H9 (cell line): ENCODE results near the gene XYLB. TPM values are rescaled to one million over a fixed set of nuclear protein-coding genes. Genes with fewer than 3 reads are reported as not detected.

Source experiments
- DNase-seq: peaks from one replicate; pipeline ENCODE4 v3.0.0-alpha.2; 2017
- H2AFZ ChIP-seq: one replicate; pipeline ENCODE4 v1.6.1; 2013; ENCODE audit warnings: mild to moderate bottlenecking, low read length, control low read depth, moderate library complexity
- H2AK5ac ChIP-seq: 2 replicates; pipeline ENCODE4 v1.6.1; 2013; ENCODE audit warnings: low read length, control low read depth, mixed read lengths; ENCODE audit not compliant: insufficient read length
- H2BK120ac ChIP-seq: one replicate; pipeline ENCODE4 v1.6.1; 2013; ENCODE audit warnings: low read depth, mild to moderate bottlenecking, low read length, control low read depth, inconsistent platforms; ENCODE audit not compliant: poor library complexity, severe bottlenecking
- H2BK12ac ChIP-seq: 2 replicates; pipeline ENCODE4 v1.6.1; 2013; ENCODE audit warnings: low read length, control low read depth, mixed read lengths, low read depth; ENCODE audit not compliant: insufficient read length
- H2BK15ac ChIP-seq: 2 replicates; pipeline ENCODE4 v1.6.1; 2013; ENCODE audit warnings: low read depth, low read length, control low read depth
- H2BK20ac ChIP-seq: one replicate; pipeline ENCODE4 v1.6.1; 2013; ENCODE audit warnings: low read depth, mild to moderate bottlenecking, low read length, control low read depth, inconsistent platforms; ENCODE audit not compliant: poor library complexity, severe bottlenecking
- H2BK5ac ChIP-seq: 2 replicates; pipeline ENCODE4 v1.6.1; 2013; ENCODE audit warnings: low read length, control low read depth, mixed read lengths; ENCODE audit not compliant: insufficient read length
- H3K14ac ChIP-seq: 2 replicates; pipeline ENCODE4 v1.6.1; 2013; ENCODE audit warnings: low read length, control low read depth; ENCODE audit not compliant: insufficient read depth
- H3K18ac ChIP-seq: 2 replicates; pipeline ENCODE4 v1.6.1; 2013; ENCODE audit warnings: low read depth, mild to moderate bottlenecking, mixed read lengths, low read length, control low read depth; ENCODE audit not compliant: insufficient read length
- H3K23ac ChIP-seq: 2 replicates; pipeline ENCODE4 v1.6.1; 2013; ENCODE audit warnings: low read length, control low read depth, mixed read lengths, low read depth; ENCODE audit not compliant: insufficient read length
- H3K23me2 ChIP-seq: 2 replicates; pipeline ENCODE4 v1.6.1; 2013; ENCODE audit warnings: low read depth, mild to moderate bottlenecking, mixed read lengths, low read length, control low read depth; ENCODE audit not compliant: insufficient read length, poor library complexity, severe bottlenecking
- H3K27ac ChIP-seq: 2 replicates; pipeline ENCODE4 v1.5.1; 2013; ENCODE audit warnings: low read length, control low read depth, mixed read lengths, low read depth; ENCODE audit not compliant: insufficient read length
- H3K27me3 ChIP-seq: 2 replicates; pipeline ENCODE4 v1.6.1; 2013; ENCODE audit warnings: low read length, control low read depth, inconsistent platforms; ENCODE audit not compliant: insufficient read depth
- H3K4ac ChIP-seq: 2 replicates; pipeline ENCODE4 v1.6.1; 2013; ENCODE audit warnings: low read depth, mild to moderate bottlenecking, control low read depth, inconsistent platforms, low read length, moderate library complexity
- H3K4me1 ChIP-seq: 2 replicates; pipeline ENCODE4 v1.6.1; 2013; ENCODE audit warnings: low read length, control low read depth, inconsistent platforms; ENCODE audit not compliant: insufficient read depth
- H3K4me2 ChIP-seq: 2 replicates; pipeline ENCODE4 v1.6.1; 2013; ENCODE audit warnings: low read length, control low read depth, mixed read lengths; ENCODE audit not compliant: insufficient read length, insufficient read depth
- H3K56ac ChIP-seq: 2 replicates; pipeline ENCODE4 v1.6.1; 2013; ENCODE audit warnings: low read depth, mild to moderate bottlenecking, mixed read lengths, low read length, control low read depth; ENCODE audit not compliant: insufficient read length
- H3K79me1 ChIP-seq: 2 replicates; pipeline ENCODE4 v1.6.1; 2013; ENCODE audit warnings: low read depth, mild to moderate bottlenecking, moderate library complexity, low read length, control low read depth, inconsistent platforms; ENCODE audit not compliant: insufficient read depth, poor library complexity, severe bottlenecking
- H3K79me2 ChIP-seq: 2 replicates; pipeline ENCODE4 v1.6.1; 2013; ENCODE audit warnings: low read length, control low read depth, inconsistent platforms; ENCODE audit not compliant: insufficient read depth
- H3K9ac ChIP-seq: 2 replicates; pipeline ENCODE4 v1.6.1; 2013; ENCODE audit warnings: low read length, control low read depth, mixed read lengths; ENCODE audit not compliant: insufficient read length; ENCODE audit errors: extremely low read depth
- H3K9me3 ChIP-seq: one replicate; pipeline ENCODE4 v1.6.1; 2013; ENCODE audit warnings: low read depth, low read length, inconsistent platforms; ENCODE audit not compliant: control insufficient read depth
- H3T11ph ChIP-seq: one replicate; pipeline ENCODE4 v1.6.1; 2013; ENCODE audit warnings: mild to moderate bottlenecking, low read length, control low read depth, inconsistent platforms
- H4K20me1 ChIP-seq: one replicate; pipeline ENCODE4 v1.6.1; 2013; ENCODE audit not compliant: control insufficient read depth, insufficient read length, insufficient read depth
- H4K5ac ChIP-seq: 2 replicates; pipeline ENCODE4 v1.6.1; 2013; ENCODE audit warnings: low read depth, mild to moderate bottlenecking, mixed read lengths, low read length, control low read depth; ENCODE audit not compliant: insufficient read length
- H4K8ac ChIP-seq: replicated peaks from 2 replicates; pipeline ENCODE4 v1.6.1; 2013; ENCODE audit warnings: low read length, control low read depth, mixed read lengths, low read depth; ENCODE audit not compliant: insufficient read length
- H4K91ac ChIP-seq: 2 replicates; pipeline ENCODE4 v1.6.1; 2013; ENCODE audit warnings: low read depth, mild to moderate bottlenecking, moderate library complexity, mixed read lengths, low read length, control low read depth; ENCODE audit not compliant: insufficient read length
- H3K27ac Mint-ChIP-seq, 3 experiments: 2 replicates in 2 of 3; 3 replicates in 1 of 3; pipeline ENCODE4 v1.8.0; 2020 to 2021; ENCODE audit warnings: mixed read lengths in 3 of 3, mild to moderate bottlenecking in 1 of 3, moderate library complexity in 1 of 3
- H3K27me3 Mint-ChIP-seq: 2 replicates; pipeline ENCODE4 v1.8.0; 2021; ENCODE audit warnings: low read depth, mild to moderate bottlenecking, moderate library complexity, mixed read lengths
- H3K36me3 Mint-ChIP-seq, 3 experiments: 2 replicates in 2 of 3; 3 replicates in 1 of 3; pipeline ENCODE4 v1.8.0; 2020 to 2021; ENCODE audit warnings: low read depth in 3 of 3, mixed read lengths in 3 of 3; ENCODE audit not compliant: insufficient read depth in 1 of 3
- H3K4me1 Mint-ChIP-seq, 2 experiments: 2 replicates each; pipeline ENCODE4 v1.8.0; 2020; ENCODE audit warnings: mixed read lengths in 2 of 2
- H3K4me3 Mint-ChIP-seq, 2 experiments: 2 replicates in 1 of 2; 3 replicates in 1 of 2; pipeline ENCODE4 v1.8.0; 2020 to 2021; ENCODE audit warnings: mild to moderate bottlenecking in 2 of 2, mixed read lengths in 2 of 2, moderate library complexity in 1 of 2
- H3K9me3 Mint-ChIP-seq, 2 experiments: 2 replicates in 1 of 2; 3 replicates in 1 of 2; pipeline ENCODE4 v1.8.0; 2020; ENCODE audit warnings: mild to moderate bottlenecking in 2 of 2, mixed read lengths in 2 of 2, moderate library complexity in 1 of 2
- CTCF ChIP-seq: fragments of 200-600 bp; sonication (generic); conservative IDR thresholded peaks from 3 replicates; pipeline ENCODE4 v1.8.0; 2021; ENCODE audit warnings: antibody characterized with exemption, mild to moderate bottlenecking
- WGBS: extraction: QIAGEN DNeasy Blood & Tissue Kit; methylation state at CpG from one replicate; pipeline ENCODE4 v1.1.7; 2013; ENCODE audit warnings: missing lambda C conversion rate, low lambda C conversion rate, mixed read lengths; ENCODE audit not compliant: insufficient read length; ENCODE audit errors: extremely low coverage; 5-methylcytosine and 5-hydroxymethylcytosine counted together
- total RNA-seq: library from RNA; stranded (reverse); gene quantifications from 2 replicates; pipeline ENCODE4 v1.2.1, GENCODE V29; 2021

Gene XYLB
- total RNA-seq, 1 experiment from 2014 or later = 2.6 TPM

GRCh38 chr3:38316356-38317191, 30.0 kb upstream of the XYLB start:
- Histone ChIP-seq H3K4ac (no peak overlapping the region), H3K27me3 (no peaks in the 10 kb centered on the region), H3K23ac (no peak overlapping the region), H4K5ac (no peak overlapping the region), H3K9me3 (no peaks in the 10 kb centered on the region), H3K4me2 (no peak overlapping the region), H4K91ac (no peak overlapping the region), H2AK5ac (no peak overlapping the region), H3K27ac (no peak overlapping the region), H2BK5ac (no peak overlapping the region), H3K56ac (no peak overlapping the region), H2AFZ (no peak overlapping the region), H4K8ac (no peak overlapping the region), H2BK12ac (no peak overlapping the region), H3K18ac (no peak overlapping the region), H2BK120ac (no peak overlapping the region), H3K4me1 (no peaks in the 10 kb centered on the region), H2BK20ac (no peak overlapping the region), H3T11ph (no peak overlapping the region), H4K20me1 (no peaks in the 10 kb centered on the region), H3K9ac (no peak overlapping the region), H3K14ac (no peak overlapping the region; the same call in 1 of the 2 replicates), H2BK15ac (no peak overlapping the region), H3K79me1 (no peaks in the 10 kb centered on the region), H3K23me2 (no peaks in the 10 kb centered on the region), H3K79me2 (no peaks in the 10 kb centered on the region)
- H3K4me3 Mint-ChIP-seq = no peak overlapping the region
- no peaks in the 10 kb centered on the region for H3K36me3 Mint-ChIP-seq
- H3K27me3 Mint-ChIP-seq = peaks cover 3% of the 10 kb centered on the region
- peaks cover 0 to 10% of the 10 kb centered on the region in 2 experiments; a peak in 3 of 4 replicates for H3K4me1 Mint-ChIP-seq
- peak overlapping the region in 1 of 3 experiments; percentile 69; a peak in 1 of 7 replicates for H3K27ac Mint-ChIP-seq
- no peaks in the 10 kb centered on the region; a peak in 1 of 5 replicates for H3K9me3 Mint-ChIP-seq
- no CpG with 5 or more reads among the region's 22 CpGs for WGBS
- no peak for DNase-seq
- no peak for TF ChIP-seq CTCF
